ENCODE measurements around the gene PCAT6. TPM values are rescaled to one million over a fixed set of nuclear protein-coding genes. Genes with fewer than 3 reads are reported as not detected.
"Not testable (repeated sequence)": the region's sequence is repeated elsewhere in the genome, so short reads cannot be mapped to it uniquely, and the experiment has no call there.

Gene PCAT6
- total RNA-seq: not detected

- peak within 1 kb of the TSS; percentile 80 to 90 (median 82) for H3K4me3 ChIP-seq (ENCODE audit: low read length in 3 of 3)
- peaks cover 18 to 21% (median 19%) of the 10 kb centered on the region in 3 donors for H3K4me1 ChIP-seq (ENCODE audit: control insufficient read depth in 3 of 3, insufficient read depth in 3 of 3, low read length in 3 of 3)
- peaks cover 0 to 15% (median 0%) of the 10 kb centered on the region in 3 donors for H3K27me3 ChIP-seq (ENCODE audit: control insufficient read depth in 3 of 3, insufficient read depth in 3 of 3, low read length in 3 of 3)
- peak within 1 kb of the TSS; percentile 75 to 89 (median 88) for H3K9ac ChIP-seq (ENCODE audit: low read depth in 1 of 3, low read length in 3 of 3)
- no peaks in the 10 kb centered on the region for H3K9me3 ChIP-seq (ENCODE audit: control insufficient read depth in 3 of 3, low read length in 3 of 3)
- H3K27ac ChIP-seq (ENCODE audit: low read depth, low read length): peak within 1 kb of the TSS; percentile 75
- H3K36me3 ChIP-seq (ENCODE audit: control insufficient read depth in 3 of 3, insufficient read depth in 3 of 3, low read length in 3 of 3): no peaks in the 10 kb centered on the region
Observed at GRCh38 chr1:202810615-202811295, at the start of gene PCAT6. PCAT6 (plus strand) TSS chr1:202810954.

GRCh38 chr1:202762019-202762418, 48.7 kb upstream of the PCAT6 start:
- H3K36me3 ChIP-seq (ENCODE audit: control insufficient read depth in 3 of 3, insufficient read depth in 3 of 3, low read length in 3 of 3): peaks cover 10 to 45% (median 11%) of the 10 kb centered on the region in 3 donors

GRCh38 chr1:202765721-202766120, 45.0 kb upstream of the PCAT6 start:
- H3K36me3 ChIP-seq (ENCODE audit: control insufficient read depth in 3 of 3, insufficient read depth in 3 of 3, low read length in 3 of 3): peaks cover 0 to 26% (median 3%) of the 10 kb centered on the region in 3 donors
- no peaks in the 10 kb centered on the region for H3K4me1 ChIP-seq (ENCODE audit: control insufficient read depth in 3 of 3, insufficient read depth in 3 of 3, low read length in 3 of 3)
- no peak overlapping the region for H3K4me3 ChIP-seq (ENCODE audit: low read length in 3 of 3)
- H3K9me3 ChIP-seq (ENCODE audit: control insufficient read depth in 3 of 3, low read length in 3 of 3): no peaks in the 10 kb centered on the region
- no peak overlapping the region for H3K27ac ChIP-seq (ENCODE audit: low read depth, low read length)
- H3K9ac ChIP-seq (ENCODE audit: low read depth in 1 of 3, low read length in 3 of 3): no peak overlapping the region
- H3K27me3 ChIP-seq (ENCODE audit: control insufficient read depth in 3 of 3, insufficient read depth in 3 of 3, low read length in 3 of 3): no peaks in the 10 kb centered on the region

More at GRCh38 chr1:202762019-202762418, 48.7 kb upstream of the PCAT6 start:
- Histone ChIP-seq H3K4me3 (ENCODE audit: low read length in 3 of 3) (no peak overlapping the region), H3K27me3 (ENCODE audit: control insufficient read depth in 3 of 3, insufficient read depth in 3 of 3, low read length in 3 of 3) (no peaks in the 10 kb centered on the region), H3K9me3 (ENCODE audit: control insufficient read depth in 3 of 3, low read length in 3 of 3) (no peaks in the 10 kb centered on the region), H3K27ac (ENCODE audit: low read depth, low read length) (no peak overlapping the region), H3K4me1 (ENCODE audit: control insufficient read depth in 3 of 3, insufficient read depth in 3 of 3, low read length in 3 of 3) (no peaks in the 10 kb centered on the region), H3K9ac (ENCODE audit: low read depth in 1 of 3, low read length in 3 of 3) (no peak overlapping the region)

- Histone ChIP-seq H3K36me3 (ENCODE audit: control insufficient read depth in 3 of 3, insufficient read depth in 3 of 3, low read length in 3 of 3) (peaks cover 4 to 29% (median 4%) of the 10 kb centered on the region in 3 donors), H3K4me1 (ENCODE audit: control insufficient read depth in 3 of 3, insufficient read depth in 3 of 3, low read length in 3 of 3) (no peaks in the 10 kb centered on the region), H3K27ac (ENCODE audit: low read depth, low read length) (no peak overlapping the region), H3K27me3 (ENCODE audit: control insufficient read depth in 3 of 3, insufficient read depth in 3 of 3, low read length in 3 of 3) (no peaks in the 10 kb centered on the region), H3K4me3 (ENCODE audit: low read length in 3 of 3) (no peak overlapping the region), H3K9ac (ENCODE audit: low read depth in 1 of 3, low read length in 3 of 3) (no peak overlapping the region), H3K9me3 (ENCODE audit: control insufficient read depth in 3 of 3, low read length in 3 of 3) (no peaks in the 10 kb centered on the region)
Observed at GRCh38 chr1:202770135-202770534, 40.6 kb upstream of the PCAT6 start.

GRCh38 chr1:202781180-202781579, 29.6 kb upstream of the PCAT6 start:
- Histone ChIP-seq H3K27ac (ENCODE audit: low read depth, low read length) (no peak overlapping the region), H3K4me1 (ENCODE audit: control insufficient read depth in 3 of 3, insufficient read depth in 3 of 3, low read length in 3 of 3) (no peaks in the 10 kb centered on the region), H3K27me3 (ENCODE audit: control insufficient read depth in 3 of 3, insufficient read depth in 3 of 3, low read length in 3 of 3) (no peaks in the 10 kb centered on the region), H3K36me3 (ENCODE audit: control insufficient read depth in 3 of 3, insufficient read depth in 3 of 3, low read length in 3 of 3) (no peaks in the 10 kb centered on the region), H3K9me3 (ENCODE audit: control insufficient read depth in 3 of 3, low read length in 3 of 3) (no peaks in the 10 kb centered on the region), H3K4me3 (ENCODE audit: low read length in 3 of 3) (no peak overlapping the region), H3K9ac (ENCODE audit: low read depth in 1 of 3, low read length in 3 of 3) (no peak overlapping the region)

GRCh38 chr1:202786804-202787203, 23.9 kb upstream of the PCAT6 start:
- H3K36me3 ChIP-seq (ENCODE audit: control insufficient read depth in 3 of 3, insufficient read depth in 3 of 3, low read length in 3 of 3): no peaks in the 10 kb centered on the region
- no peak overlapping the region for H3K4me3 ChIP-seq (ENCODE audit: low read length in 3 of 3)
- no peaks in the 10 kb centered on the region for H3K27me3 ChIP-seq (ENCODE audit: control insufficient read depth in 3 of 3, insufficient read depth in 3 of 3, low read length in 3 of 3)
- no peaks in the 10 kb centered on the region for H3K9me3 ChIP-seq (ENCODE audit: control insufficient read depth in 3 of 3, low read length in 3 of 3)
- no peak overlapping the region for H3K9ac ChIP-seq (ENCODE audit: low read depth in 1 of 3, low read length in 3 of 3)
- no peak overlapping the region for H3K27ac ChIP-seq (ENCODE audit: low read depth, low read length)
- no peaks in the 10 kb centered on the region for H3K4me1 ChIP-seq (ENCODE audit: control insufficient read depth in 3 of 3, insufficient read depth in 3 of 3, low read length in 3 of 3)

GRCh38 chr1:202788800-202789199, 22.0 kb upstream of the PCAT6 start:
- no peaks in the 10 kb centered on the region for H3K4me1 ChIP-seq (ENCODE audit: control insufficient read depth in 3 of 3, insufficient read depth in 3 of 3, low read length in 3 of 3)
- H3K9me3 ChIP-seq (ENCODE audit: control insufficient read depth in 3 of 3, low read length in 3 of 3): no peaks in the 10 kb centered on the region
- H3K36me3 ChIP-seq (ENCODE audit: control insufficient read depth in 3 of 3, insufficient read depth in 3 of 3, low read length in 3 of 3): no peaks in the 10 kb centered on the region
- no peak overlapping the region for H3K4me3 ChIP-seq (ENCODE audit: low read length in 3 of 3)
- H3K27ac ChIP-seq (ENCODE audit: low read depth, low read length): no peak overlapping the region
- H3K9ac ChIP-seq (ENCODE audit: low read depth in 1 of 3, low read length in 3 of 3): no peak overlapping the region
- H3K27me3 ChIP-seq (ENCODE audit: control insufficient read depth in 3 of 3, insufficient read depth in 3 of 3, low read length in 3 of 3): no peaks in the 10 kb centered on the region

GRCh38 chr1:202791077-202791747, 19.5 kb upstream of the PCAT6 start:
- no peak overlapping the region for H3K4me3 ChIP-seq (ENCODE audit: low read length in 3 of 3)
- no peak overlapping the region for H3K9ac ChIP-seq (ENCODE audit: low read depth in 1 of 3, low read length in 3 of 3)
- H3K9me3 ChIP-seq (ENCODE audit: control insufficient read depth in 3 of 3, low read length in 3 of 3): no peaks in the 10 kb centered on the region
- H3K4me1 ChIP-seq (ENCODE audit: control insufficient read depth in 3 of 3, insufficient read depth in 3 of 3, low read length in 3 of 3): no peaks in the 10 kb centered on the region
- no peak overlapping the region for H3K27ac ChIP-seq (ENCODE audit: low read depth, low read length)
- H3K27me3 ChIP-seq (ENCODE audit: control insufficient read depth in 3 of 3, insufficient read depth in 3 of 3, low read length in 3 of 3): no peaks in the 10 kb centered on the region
- H3K36me3 ChIP-seq (ENCODE audit: control insufficient read depth in 3 of 3, insufficient read depth in 3 of 3, low read length in 3 of 3): no peaks in the 10 kb centered on the region

- Histone ChIP-seq H3K27ac (ENCODE audit: low read depth, low read length) (no peak overlapping the region), H3K27me3 (ENCODE audit: control insufficient read depth in 3 of 3, insufficient read depth in 3 of 3, low read length in 3 of 3) (no peaks in the 10 kb centered on the region), H3K9ac (ENCODE audit: low read depth in 1 of 3, low read length in 3 of 3) (no peak overlapping the region), H3K9me3 (ENCODE audit: control insufficient read depth in 3 of 3, low read length in 3 of 3) (no peaks in the 10 kb centered on the region), H3K36me3 (ENCODE audit: control insufficient read depth in 3 of 3, insufficient read depth in 3 of 3, low read length in 3 of 3) (no peaks in the 10 kb centered on the region), H3K4me1 (ENCODE audit: control insufficient read depth in 3 of 3, insufficient read depth in 3 of 3, low read length in 3 of 3) (no peaks in the 10 kb centered on the region), H3K4me3 (ENCODE audit: low read length in 3 of 3) (no peak overlapping the region)
Observed at GRCh38 chr1:202794051-202794740, 16.6 kb upstream of the PCAT6 start.

- H3K27me3 ChIP-seq (ENCODE audit: control insufficient read depth in 3 of 3, insufficient read depth in 3 of 3, low read length in 3 of 3); H3K9me3 ChIP-seq (ENCODE audit: control insufficient read depth in 3 of 3, low read length in 3 of 3); H3K36me3 ChIP-seq (ENCODE audit: control insufficient read depth in 3 of 3, insufficient read depth in 3 of 3, low read length in 3 of 3); H3K27ac ChIP-seq (ENCODE audit: low read depth, low read length); H3K4me3 ChIP-seq (ENCODE audit: low read length in 3 of 3); H3K4me1 ChIP-seq (ENCODE audit: control insufficient read depth in 3 of 3, insufficient read depth in 3 of 3, low read length in 3 of 3); H3K9ac ChIP-seq (ENCODE audit: low read depth in 1 of 3, low read length in 3 of 3): not testable (repeated sequence)
Observed at GRCh38 chr1:202794931-202795330, 15.8 kb upstream of the PCAT6 start.

Data from skeletal muscle tissue (tissue), 4 donors.